Measurements from ENCODE around the gene BPIFB2.

The BPIFB2 gene

GRCh38 chr20:33072362-33072761, 64.9 kb downstream of the BPIFB2 start:
- no peaks in the 10 kb centered on the region for H3K9me3 Mint-ChIP-seq
- CTCF ChIA-PET, result no interaction called here
- no peaks in the 10 kb centered on the region for H3K36me3 Mint-ChIP-seq

GRCh38 chr20:33072813-33073212, 65.3 kb downstream of the BPIFB2 start:
- Mint-ChIP-seq H3K27me3 (no peaks in the 10 kb centered on the region), H3K36me3 (no peaks in the 10 kb centered on the region), H3K27ac (no peak overlapping the region), H3K4me1 (no peaks in the 10 kb centered on the region), H3K9me3 (no peaks in the 10 kb centered on the region), H3K4me3 (no peak overlapping the region)
- CTCF ChIA-PET, result no interaction called here
- no peak for DNase-seq

More at GRCh38 chr20:33072362-33072761, 64.9 kb downstream of the BPIFB2 start:
- no peak for DNase-seq
- H3K4me3 Mint-ChIP-seq, result no peak overlapping the region
- no peak overlapping the region for H3K27ac Mint-ChIP-seq
- no peaks in the 10 kb centered on the region for H3K27me3 Mint-ChIP-seq
- no peaks in the 10 kb centered on the region for H3K4me1 Mint-ChIP-seq
